HepG2 (cell line): ENCODE measurements around the gene MCMBP. TPM values are rescaled to one million over a fixed set of nuclear protein-coding genes. Genes with fewer than 3 reads are reported as not detected.

Experiments used
- ATAC-seq: fragments of 200-7000 bp; cut with Tn5 transposase; 3 replicates; pipeline ENCODE4 v1.9.1; 2020; ENCODE audit warnings: mild to moderate bottlenecking, moderate library complexity
- BruUV-seq: library from RNA; stranded (reverse); fragments of 400-500 nt; replicated peaks from 2 replicates; lab custom pipeline; 2021; lab: Mats Ljungman, UMichigan
- CTCF ChIA-PET: fragments of 300-600 bp; formaldehyde crosslinking; extraction: SDS; loops from one replicate; lab custom pipeline; 2021; ENCODE audit warnings: low total read pairs, inconsistent platforms, low intra/inter-chr PET ratio; lab: Yijun Ruan, JAX
- POLR2A ChIA-PET: fragments of 350-600 bp; sonication (Branson Sonifier 250); formaldehyde crosslinking; loops from one replicate; lab custom pipeline; 2020; ENCODE audit warnings: antibody characterized with exemption, inconsistent platforms; lab: Yijun Ruan, JAX
- DNase-seq: peaks from one replicate; pipeline ENCODE4 v3.0.0-alpha.2; 2015; ENCODE audit warnings: low spot score
- FAIRE-seq: peaks from 3 replicates; lab custom pipeline; 2011; peaks lifted over from hg19 to GRCh38; lab: Jason Lieb, UNC
- H2AFZ ChIP-seq: one replicate; pipeline ENCODE4 v1.6.1; 2011; ENCODE audit warnings: low read length, inconsistent platforms
- H3K27ac ChIP-seq: fragments of 300-600 bp; 3 replicates; pipeline ENCODE4 v1.8.0; 2011; ENCODE audit warnings: mixed run types, mild to moderate bottlenecking, mixed read lengths, low read length, inconsistent platforms; ENCODE audit not compliant: insufficient read depth; ENCODE audit errors: extremely low read length
- H3K27me3 ChIP-seq, 2 experiments: fragments of 200-600 bp in 1 of 2; 2 replicates in 1 of 2; 3 replicates in 1 of 2; pipeline versions ENCODE4 v1.6.0 to v1.8.0; 2011; ENCODE audit warnings: low read length in 2 of 2, mild to moderate bottlenecking in 2 of 2, moderate library complexity in 2 of 2, inconsistent platforms in 1 of 2; ENCODE audit not compliant: insufficient read depth in 2 of 2, control insufficient read depth in 1 of 2
- H3K36me3 ChIP-seq, 2 experiments: fragments of 200-600 bp in 1 of 2; replicated peaks in 1 of 2; 2 replicates in 1 of 2; 3 replicates in 1 of 2; pipeline versions ENCODE4 v1.5.1 to v1.8.0; 2011; ENCODE audit warnings: low read length in 2 of 2, inconsistent platforms in 1 of 2; ENCODE audit not compliant: insufficient read depth in 2 of 2, control insufficient read depth in 1 of 2
- H3K4me1 ChIP-seq: 2 replicates; pipeline ENCODE4 v1.5.1; 2012; ENCODE audit warnings: low read length, inconsistent platforms; ENCODE audit not compliant: insufficient read depth
- H3K4me2 ChIP-seq: 2 replicates; pipeline ENCODE4 v1.6.0; 2011; ENCODE audit warnings: low read depth, low read length, inconsistent platforms
- H3K4me3 ChIP-seq, 3 experiments: fragments of 200-600 bp in 1 of 3; sonication (generic), shearing (Covaris generic) in 1 of 3; replicated peaks in 1 of 3; 2 replicates each; pipeline ENCODE4 v1.5.1; 2011 to 2016; ENCODE audit warnings: low read length in 3 of 3, inconsistent platforms in 2 of 3, low read depth in 2 of 3, mild to moderate bottlenecking in 2 of 3, control low read depth in 1 of 3, mixed read lengths in 1 of 3; ENCODE audit not compliant: insufficient read depth in 1 of 3
- H3K79me2 ChIP-seq: one replicate; pipeline ENCODE4 v1.6.1; 2011; ENCODE audit warnings: low read length, inconsistent platforms; ENCODE audit not compliant: insufficient read depth
- H3K9ac ChIP-seq: 2 replicates; pipeline ENCODE4 v1.6.0; 2011; ENCODE audit warnings: mild to moderate bottlenecking, low read depth, low read length, inconsistent platforms; ENCODE audit not compliant: insufficient read depth
- H3K9me3 ChIP-seq: 2 replicates; pipeline ENCODE4 v1.5.1; 2012; ENCODE audit warnings: mild to moderate bottlenecking, low read length
- H4K20me1 ChIP-seq: 2 replicates; pipeline ENCODE4 v1.6.0; 2011; ENCODE audit warnings: inconsistent platforms, mild to moderate bottlenecking, low read length, moderate library complexity; ENCODE audit not compliant: insufficient read depth
- HDAC1 ChIP-seq: sonication (generic); formaldehyde crosslinking; IDR thresholded peaks from 2 replicates; pipeline ENCODE4 v1.5.1; 2020; ENCODE audit warnings: mild to moderate bottlenecking, missing genetic modification reagents
- LBX2 ChIP-seq: sonication (generic); formaldehyde crosslinking; IDR thresholded peaks from 2 replicates; pipeline ENCODE4 v1.5.0; 2020; ENCODE audit warnings: missing genetic modification reagents, mild to moderate bottlenecking, borderline replicate concordance
- STAG1 ChIP-seq: sonication (generic); formaldehyde crosslinking; IDR thresholded peaks from 2 replicates; pipeline ENCODE4 v1.4.0; 2020; ENCODE audit warnings: missing genetic modification reagents
- SYNCRIP ChIP-seq: fragments of 200-400 bp; formaldehyde crosslinking; IDR thresholded peaks from 2 replicates; pipeline ENCODE4 v1.6.1; 2018; ENCODE audit warnings: mild to moderate bottlenecking, low read depth, low read length; ENCODE audit not compliant: insufficient read depth
- ZFP1 ChIP-seq: IDR thresholded peaks from 2 replicates; pipeline ENCODE4 v1.6.1; 2016
- ZNF121 ChIP-seq: sonication (generic); formaldehyde crosslinking; IDR thresholded peaks from 2 replicates; pipeline ENCODE4 v1.5.0; 2020; ENCODE audit warnings: mild to moderate bottlenecking, missing genetic modification reagents
- ZNF619 ChIP-seq: sonication (generic); formaldehyde crosslinking; IDR thresholded peaks from 2 replicates; pipeline ENCODE4 v1.4.0; 2020; ENCODE audit warnings: mild to moderate bottlenecking, missing genetic modification reagents
- ZNF75D ChIP-seq: sonication (generic); formaldehyde crosslinking; IDR thresholded peaks from 2 replicates; pipeline ENCODE4 v1.8.1; 2023; ENCODE audit warnings: missing genetic modification reagents, mild to moderate bottlenecking, borderline replicate concordance
- WGBS: methylation state at CpG from one replicate; pipeline ENCODE4 v1.1.6; 2017; ENCODE audit warnings: low lambda C conversion rate; 5-methylcytosine and 5-hydroxymethylcytosine counted together
- in situ Hi-C: cut with HindIII; loops from 2 replicates; pipeline ENCODE4 v1.10.0; 2017; ENCODE audit warnings: low pct_unique_long_range_greater_than_20kb; ENCODE audit not compliant: extremely low pct_ligation_motif_present
- intact Hi-C: fragments of 100-400 bp; cut with micrococcal nuclease; formaldehyde crosslinking; loops from one replicate; pipeline ENCODE4 v1.10.0; 2022; ENCODE audit not compliant: unreplicated experiment
- polyA plus RNA-seq, 8 experiments: library from polyadenylated mRNA; depleted of rRNA in 3 of 8; stranded (reverse) in 7 of 8; unstranded in 1 of 8; fragments of >200 nt; fragmentation: Illumina TruSeq in 4 of 8; extraction: Trizol in 4 of 8; gene quantifications; 2 replicates each; pipeline versions ENCODE4 v1.2.1 to v1.2.3, GENCODE V29; 2011 to 2016; ENCODE audit warnings: low read depth in 4 of 8, missing spikeins in 1 of 8, mixed read lengths in 1 of 8; ENCODE audit not compliant: insufficient read depth in 1 of 8
- total RNA-seq, 5 experiments: library from RNA; depleted of rRNA; stranded (reverse); fragments of >200 nt; fragmentation: Illumina TruSeq; extraction: Trizol; gene quantifications; 2 replicates each; pipeline ENCODE4 v1.2.3, GENCODE V29; 2016; ENCODE audit warnings: low read depth in 1 of 5

MCMBP gene
- total and polyA plus RNA-seq, 2 of the 13 experiments (the other 11 are each of a cell fraction or from before 2014, with no cell fraction given) = 35.7 to 62.4 TPM

DNA sequence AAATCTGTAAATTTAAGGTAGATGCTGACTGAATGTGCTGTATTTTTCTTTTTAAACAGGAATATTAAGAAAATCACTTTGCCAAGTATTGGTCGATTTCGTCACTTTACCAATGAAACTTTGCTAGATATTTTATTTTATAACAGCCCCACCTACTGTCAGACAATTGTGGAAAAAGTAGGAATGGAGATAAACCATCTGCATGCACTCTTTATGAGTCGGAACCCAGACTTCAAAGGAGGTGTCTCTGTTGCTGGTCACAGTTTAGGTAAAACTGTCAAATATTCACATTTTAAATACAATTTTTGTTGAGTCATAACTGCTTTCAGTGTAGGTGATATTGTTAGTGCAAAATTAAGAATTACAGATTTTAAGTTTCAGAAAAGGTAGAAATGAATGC is 45.1 kb upstream of the MCMBP start:
- peaks cover 18 to 74% of the 10 kb centered on the region in 2 experiments for H3K36me3 ChIP-seq

GRCh38 chr10:119910689-119911088 is 38.0 kb upstream of the MCMBP start:
- 98% methylated on average over 6 of the region's 6 CpGs for WGBS
- peak; percentile 79; the same call in 1 of the 2 replicates for TF ChIP-seq ZNF121 (CRISPR knock-in tag)
- no peak for TF ChIP-seq LBX2
- TF ChIP-seq, all 625 proteins: peak for 1
- H3K36me3 ChIP-seq = peaks cover 5 to 46% of the 10 kb centered on the region in 2 experiments

More for the DNA sequence above, 45.1 kb upstream of the MCMBP start:
- Histone ChIP-seq H4K20me1 (no peaks in the 10 kb centered on the region; the same call in 1 of the 2 replicates), H3K4me2 (no peak overlapping the region)
- TF ChIP-seq ZNF75D (no peak), ZFP1 (CRISPR knock-in tag) (no peak), ZNF619 (CRISPR knock-in tag) (no peak), STAG1 (CRISPR knock-in tag) (0 out of 2 replicates have a peak, but pooled peaks have one; percentile 13), SYNCRIP (no peak), HDAC1 (no peak)
- TF ChIP-seq, all 625 proteins: peak for 1
- in situ Hi-C loops (no loop called here), intact Hi-C loops (no loop called here)
- no peak overlapping the region for H3K27ac ChIP-seq
- no peaks in the 10 kb centered on the region for H3K9me3 ChIP-seq
- no peak overlapping the region for H2AFZ ChIP-seq
- BruUV-seq = no TSS peak
- FAIRE-seq (no peak), DNase-seq (no peak), ATAC-seq (no peak)
- no peaks in the 10 kb centered on the region for H3K4me1 ChIP-seq
- ChIA-PET POLR2A (no interaction called here), CTCF (no interaction called here)
- H3K9ac ChIP-seq = no peak overlapping the region
- no peak overlapping the region for H3K4me3 ChIP-seq
- H3K79me2 ChIP-seq = no peaks in the 10 kb centered on the region
- 95% methylated on average over 3 of the region's 3 CpGs for whole genome bisulfite sequencing
- H3K27me3 ChIP-seq = no peaks in the 10 kb centered on the region

More at GRCh38 chr10:119910689-119911088, 38.0 kb upstream of the MCMBP start:
- CTCF ChIA-PET = no interaction called here
- BruUV-seq = no TSS peak
- Histone ChIP-seq H3K4me3 (no peak overlapping the region), H3K9me3 (no peaks in the 10 kb centered on the region), H2AFZ (no peak overlapping the region), H3K27me3 (no peaks in the 10 kb centered on the region), H3K9ac (no peak overlapping the region), H3K79me2 (no peaks in the 10 kb centered on the region), H3K4me1 (no peaks in the 10 kb centered on the region), H3K27ac (no peak overlapping the region), H4K20me1 (no peaks in the 10 kb centered on the region), H3K4me2 (no peak overlapping the region)
- DNase-seq (no peak), FAIRE-seq (no peak), ATAC-seq (no peak)
- POLR2A ChIA-PET = no interaction called here
- intact Hi-C loops = no loop called here
- in situ Hi-C loops = no loop called here
